GM18868 (cell line): ENCODE results near the gene RBM20.
"Not testable (repeated sequence)": the region's sequence is repeated elsewhere in the genome, so short reads cannot be mapped to it uniquely, and the experiment has no call there.

Experiments
- ATAC-seq: cut with Tn5 transposase; IDR thresholded peaks from one replicate; pipeline ENCODE4 v1.9.1; 2021; ENCODE audit warnings: mild to moderate bottlenecking, moderate library complexity; ENCODE audit not compliant: unreplicated experiment

RBM20 gene

DNA sequence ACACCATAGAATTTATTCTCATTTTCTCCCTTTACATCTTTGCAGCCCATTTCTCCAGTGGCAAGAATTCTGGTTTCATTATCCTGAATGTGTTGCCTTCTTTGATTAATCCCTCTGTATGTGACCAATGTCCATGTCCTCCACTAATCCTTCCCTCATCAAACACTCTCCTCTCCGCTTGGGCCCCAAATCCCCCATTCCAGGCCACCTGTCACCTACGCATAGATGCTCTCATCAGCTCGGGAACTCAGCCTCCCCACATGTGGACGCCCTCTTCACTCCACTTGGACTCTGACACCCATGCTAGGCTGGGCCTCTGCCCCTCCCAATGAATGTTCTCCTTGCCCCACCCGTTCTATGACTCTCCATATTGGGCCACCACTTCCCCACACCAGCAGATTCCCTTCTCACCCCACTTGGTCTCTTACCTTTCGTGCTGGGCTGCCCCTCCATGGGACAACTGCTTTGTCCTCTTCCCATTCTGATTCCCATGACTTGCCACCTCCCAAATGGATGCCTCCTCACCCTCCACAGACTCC, 18.7 kb upstream of the RBM20 start:
- ATAC-seq: no peak

DNA sequence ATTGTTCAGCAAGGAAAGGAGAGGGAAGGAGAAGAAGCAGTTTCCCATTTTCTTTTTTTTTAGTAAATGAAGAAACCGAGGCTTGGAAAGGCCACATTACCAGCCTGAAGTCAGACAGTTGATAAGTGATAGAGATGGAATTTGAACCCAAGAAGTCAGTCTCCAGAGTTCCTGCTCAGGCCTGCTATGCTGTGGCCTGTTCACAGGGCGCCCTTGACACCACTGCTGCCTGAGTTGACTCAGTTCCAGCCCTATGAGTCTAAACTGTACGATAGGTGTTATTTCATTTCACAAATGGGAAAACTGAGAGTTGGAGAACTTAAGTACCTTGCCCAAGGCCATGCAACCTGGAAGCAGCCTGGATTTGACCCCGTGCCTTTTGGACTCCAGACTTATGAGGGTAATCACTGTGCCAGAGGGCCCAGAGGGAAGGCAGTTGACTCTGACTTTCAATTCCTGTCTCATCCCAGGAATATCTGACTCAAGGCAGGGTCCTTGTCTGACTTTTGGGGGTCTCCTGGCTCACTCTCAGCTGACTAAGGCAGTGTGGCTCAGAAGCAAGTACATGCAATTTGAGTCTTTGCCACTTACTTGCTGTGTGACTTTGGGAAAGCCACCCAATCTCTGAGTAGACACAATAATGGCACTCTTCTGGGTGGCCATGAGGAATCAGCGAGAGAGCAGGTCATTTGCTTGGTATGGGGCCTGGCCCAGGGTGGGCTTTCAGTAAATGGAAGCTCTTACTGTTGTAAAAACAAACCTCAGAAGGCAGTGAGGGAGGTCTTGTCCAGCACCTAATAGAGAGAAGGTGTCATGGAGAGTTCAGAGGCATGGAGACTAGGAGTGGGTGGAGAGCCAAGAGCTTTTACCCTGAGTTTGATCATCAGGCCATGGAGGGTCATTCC, 17.9 kb upstream of the RBM20 start:
- no peak for ATAC-seq

DNA sequence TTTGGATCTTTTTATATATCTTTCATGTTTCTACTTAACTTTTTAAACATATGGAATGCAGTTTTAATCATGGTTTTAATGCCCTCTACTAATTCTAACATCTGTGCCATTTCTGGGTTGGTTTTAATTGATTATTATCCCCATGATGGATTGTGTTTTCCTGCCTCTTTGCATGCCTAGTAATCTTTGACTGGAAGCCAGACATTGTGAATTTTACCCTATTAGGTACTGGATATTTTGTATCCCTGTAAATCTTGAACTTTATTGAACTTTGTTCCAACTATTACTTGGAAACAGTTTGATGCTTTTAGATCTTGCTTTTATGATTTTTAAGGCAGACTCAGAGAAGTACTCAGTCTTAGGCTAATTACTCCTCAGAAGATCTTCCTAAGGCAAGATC, 16.0 kb upstream of the RBM20 start:
- no peak for ATAC-seq

DNA sequence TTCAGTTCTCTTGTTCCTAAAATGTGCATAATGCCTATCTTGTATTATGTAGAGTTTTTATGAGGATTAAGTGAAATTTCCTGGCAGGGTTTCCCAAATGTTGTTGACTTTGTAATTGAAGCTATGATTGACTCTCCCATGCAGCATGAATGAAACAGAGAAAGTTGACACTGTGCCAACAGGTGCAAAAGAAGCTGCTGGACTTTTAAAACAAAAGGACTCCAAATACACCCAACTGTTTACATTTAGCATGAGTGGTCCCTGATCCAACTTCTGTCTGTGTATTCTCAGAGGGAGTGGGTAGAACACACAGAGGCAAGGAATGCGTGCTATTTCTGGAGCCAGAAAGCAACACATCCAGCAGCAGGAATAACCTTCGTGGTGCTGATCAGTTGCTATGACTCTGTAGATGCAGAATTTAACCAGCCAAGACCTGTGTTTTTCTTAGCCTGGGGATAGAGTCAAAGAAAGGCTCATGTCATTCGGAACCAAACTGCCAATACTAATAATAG, 14.4 kb upstream of the RBM20 start:
- ATAC-seq: no peak

DNA sequence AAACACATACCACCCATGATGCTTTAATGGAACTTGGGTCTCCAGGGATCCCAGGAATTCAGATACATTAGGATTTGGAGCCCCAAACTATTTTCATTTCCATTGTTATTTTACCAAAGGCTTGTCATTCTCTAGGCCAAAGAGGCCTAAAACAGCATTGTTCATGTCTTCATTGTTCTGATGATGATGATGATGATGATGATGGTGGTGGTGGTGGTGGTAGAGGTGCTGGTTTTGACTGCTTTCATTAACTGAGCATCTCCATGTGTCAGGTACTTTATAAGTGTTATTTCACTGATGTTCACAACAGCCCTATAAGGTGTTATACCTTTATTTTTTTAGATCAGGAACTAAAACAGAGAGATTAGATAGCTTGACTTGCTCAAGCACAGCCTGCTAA, 12.2 kb upstream of the RBM20 start:
- no peak for ATAC-seq

DNA sequence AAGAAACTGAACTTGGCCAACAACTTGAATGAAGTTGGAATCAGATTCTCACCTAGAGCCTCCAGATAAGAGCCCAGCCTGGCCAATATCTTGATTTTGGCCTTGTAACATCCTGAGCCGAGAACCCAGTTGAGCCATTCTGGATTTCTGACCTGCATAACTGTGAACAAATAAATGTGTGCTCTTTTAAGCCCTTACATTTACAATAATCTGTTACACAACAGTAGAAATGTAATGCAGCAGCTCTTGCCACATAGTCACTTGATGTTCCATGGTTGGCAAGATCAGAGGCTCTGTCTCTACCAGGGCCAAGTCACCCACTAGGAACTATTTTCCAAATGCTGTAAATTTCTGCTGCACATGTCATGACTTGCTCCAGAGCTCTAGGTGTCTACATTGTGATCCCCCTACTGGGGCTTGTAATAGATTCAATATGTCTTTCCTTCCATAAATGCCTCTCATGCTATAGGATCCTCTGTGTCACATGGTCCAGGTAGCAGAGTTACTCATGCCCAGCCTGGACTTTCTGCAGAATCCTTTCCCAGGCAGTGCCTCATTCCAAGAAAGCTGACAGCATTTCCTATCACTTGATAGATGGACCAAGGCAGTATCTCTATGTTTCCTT, 11.4 kb upstream of the RBM20 start:
- ATAC-seq: no peak

DNA sequence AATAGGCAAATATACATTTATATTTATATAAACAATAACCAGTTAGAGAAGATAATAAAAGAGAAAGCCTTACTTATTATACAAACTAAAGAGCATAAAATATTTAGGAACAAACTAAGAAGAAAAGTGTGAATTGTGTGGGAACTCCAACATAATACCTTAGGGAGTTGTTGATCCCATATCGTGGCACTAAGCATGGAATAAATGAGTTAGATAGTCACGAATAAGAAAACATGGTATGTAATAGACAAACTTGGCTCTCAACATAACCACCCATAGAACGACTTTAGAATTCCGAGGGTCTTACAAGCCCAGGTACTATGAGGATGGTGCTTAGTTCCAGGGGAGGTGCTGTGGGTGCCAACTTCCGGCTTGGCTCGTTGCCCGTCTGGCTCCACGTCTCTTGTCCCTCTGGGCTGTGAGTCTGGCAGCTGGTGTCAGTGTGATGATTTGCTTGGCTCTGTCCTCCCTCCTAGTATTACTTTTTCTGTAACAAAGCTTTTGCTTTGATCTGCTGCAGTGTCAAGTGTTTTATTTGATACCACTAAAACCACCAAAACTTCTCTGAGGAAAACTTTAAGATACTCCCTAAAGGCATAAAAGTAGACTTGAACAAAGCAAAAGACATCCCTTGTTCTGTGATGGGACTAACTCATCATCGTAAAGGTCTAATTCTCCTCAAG, 9.5 kb upstream of the RBM20 start:
- ATAC-seq: no peak

DNA sequence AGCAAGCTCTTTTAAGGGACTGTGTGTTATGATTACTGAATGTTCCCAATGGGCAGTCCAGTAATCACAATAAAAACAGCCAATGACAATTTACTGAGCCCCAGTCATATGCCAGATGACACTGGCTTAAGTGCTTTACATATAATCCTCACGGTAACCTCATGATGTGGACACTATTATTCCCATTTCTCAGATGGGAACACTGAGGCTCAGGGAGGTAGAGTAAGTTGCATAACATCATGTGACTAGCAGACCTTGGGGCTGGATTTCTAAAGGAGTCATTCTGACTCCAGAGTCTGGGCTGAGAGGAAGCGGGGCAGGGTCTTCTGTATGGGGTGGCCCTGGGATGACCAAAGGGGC, 7.6 kb upstream of the RBM20 start:
- ATAC-seq: no peak

DNA sequence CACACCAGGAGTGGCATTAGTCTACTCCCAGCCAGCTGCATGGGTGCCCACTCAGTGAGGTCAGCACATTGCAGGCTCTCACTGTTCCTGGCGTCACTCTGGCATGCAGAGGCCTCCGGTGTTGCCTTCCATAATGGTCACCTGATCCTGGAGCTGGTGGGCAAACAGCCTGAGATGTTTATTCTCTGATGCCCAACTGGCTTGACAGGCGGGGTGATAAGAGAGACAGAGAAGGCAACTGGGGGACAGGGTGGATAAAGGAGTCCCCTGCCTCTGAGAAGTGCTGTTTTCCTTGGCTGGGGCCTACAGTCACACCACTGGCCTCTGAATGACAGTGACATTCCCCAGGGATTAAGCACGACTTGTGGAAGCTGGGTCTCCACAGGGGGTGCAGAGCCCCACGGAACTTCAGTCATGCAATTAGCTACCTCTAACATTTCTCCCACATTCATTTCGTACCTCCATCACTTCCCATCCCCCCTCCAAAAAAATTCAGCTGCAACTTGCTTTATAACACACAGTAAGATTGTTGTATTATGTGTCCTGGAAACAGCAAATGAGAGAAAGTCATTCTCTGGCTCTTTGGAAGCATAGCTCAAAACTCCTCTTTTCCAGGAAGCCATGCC, 7.1 kb upstream of the RBM20 start:
- no peak for ATAC-seq

DNA sequence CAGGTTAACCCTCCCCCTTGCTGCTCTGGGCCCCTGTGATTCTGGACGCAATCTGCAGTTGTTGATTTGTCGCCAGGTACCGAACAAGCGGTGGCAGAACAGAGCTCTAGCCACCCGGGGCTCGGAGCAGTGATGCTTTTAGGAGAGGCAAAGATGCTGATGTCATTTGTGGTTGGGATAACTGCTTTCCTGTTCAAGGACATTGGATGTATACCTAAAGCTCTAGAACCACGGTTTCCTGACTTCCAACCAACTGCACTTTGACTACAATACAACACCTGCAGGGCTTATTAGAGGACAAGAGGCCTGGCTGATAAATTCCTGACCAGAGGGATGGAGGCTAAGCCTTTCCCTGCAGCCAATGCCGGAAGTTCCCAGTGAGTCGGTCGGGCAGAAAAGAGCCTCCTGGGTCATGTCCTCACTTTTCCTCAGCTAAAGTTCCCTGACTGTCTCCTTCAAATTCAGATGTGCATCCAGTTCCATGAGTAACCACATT, 6.5 kb upstream of the RBM20 start:
- ATAC-seq: no peak

DNA sequence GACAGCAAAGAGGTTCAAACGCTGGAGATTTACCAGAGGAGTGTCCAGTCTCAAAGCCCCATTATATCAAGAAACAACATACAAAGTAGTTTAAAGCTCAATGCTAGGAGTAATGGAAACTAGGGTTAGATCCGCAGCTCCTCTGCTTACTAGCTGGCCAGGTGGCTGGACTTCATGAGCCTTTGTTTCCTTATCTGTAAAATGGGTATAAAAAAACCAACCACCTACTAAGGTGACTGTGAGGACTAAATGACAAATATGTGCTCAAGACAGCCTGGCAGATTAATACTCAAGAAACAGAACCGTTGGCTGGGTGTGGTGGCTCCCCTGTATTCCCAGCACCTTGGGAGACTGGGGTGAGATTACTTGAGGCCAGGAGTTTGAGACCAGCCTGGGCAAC, 5.8 kb upstream of the RBM20 start:
- ATAC-seq: no peak

DNA sequence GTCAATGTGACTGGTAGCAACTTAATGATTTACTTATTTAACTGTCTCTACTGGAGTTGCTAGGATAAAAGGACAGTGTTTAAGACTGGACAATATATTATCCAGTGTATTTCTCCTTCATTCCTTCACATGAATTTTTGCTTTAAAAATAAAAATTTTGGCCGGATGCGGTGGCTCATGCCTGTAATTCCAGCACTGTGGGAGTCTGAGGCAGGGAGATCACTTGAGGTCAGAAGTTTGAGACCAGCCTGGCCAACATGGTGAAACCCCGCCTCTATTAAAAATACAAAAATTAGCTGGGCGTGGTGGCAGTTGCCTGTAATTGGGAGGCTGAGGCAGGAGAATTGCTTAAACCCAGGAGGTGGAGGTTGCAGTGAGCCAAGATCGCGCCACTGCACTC, 5.1 kb upstream of the RBM20 start:
- not testable (repeated sequence) for ATAC-seq

DNA sequence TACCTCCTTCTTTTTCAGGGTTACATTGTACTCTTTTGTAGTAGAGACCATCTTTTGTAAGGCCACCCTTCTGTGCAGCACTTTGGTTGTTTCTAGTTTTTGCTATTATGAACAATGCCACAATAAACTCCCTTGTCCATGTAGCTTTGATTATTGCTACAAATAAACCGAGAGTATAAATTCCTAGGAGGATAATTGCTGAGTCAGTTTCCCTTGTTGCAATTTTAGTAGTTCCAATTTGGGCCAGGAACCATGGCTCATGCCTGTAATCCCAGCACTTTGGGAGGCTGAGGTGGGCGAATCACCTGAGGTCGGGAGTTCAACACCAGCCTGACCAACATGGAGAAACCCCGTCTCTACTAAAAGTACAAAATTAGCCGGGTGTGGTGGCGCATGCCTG, 4.3 kb upstream of the RBM20 start:
- ATAC-seq: not testable (repeated sequence)

DNA sequence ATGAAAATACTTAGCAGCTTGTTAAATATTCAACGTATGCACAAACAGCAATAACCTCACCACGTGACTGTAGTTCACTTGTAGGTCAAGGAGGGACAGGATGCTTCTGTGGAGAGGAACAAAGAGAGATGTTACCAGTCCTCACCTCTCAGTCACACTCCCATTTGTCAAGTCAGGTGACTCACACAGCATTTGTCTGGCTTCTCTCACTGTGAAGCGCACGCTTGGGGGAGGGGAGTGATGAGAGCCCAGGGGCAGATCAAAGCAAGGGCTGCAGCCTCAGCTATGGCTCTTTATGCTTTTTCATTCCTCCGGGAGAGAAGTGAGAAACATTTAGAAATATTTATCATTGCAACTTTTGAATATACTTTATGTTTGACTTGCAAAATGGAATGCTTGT, 2.9 kb upstream of the RBM20 start:
- ATAC-seq: peak; percentile 77

DNA sequence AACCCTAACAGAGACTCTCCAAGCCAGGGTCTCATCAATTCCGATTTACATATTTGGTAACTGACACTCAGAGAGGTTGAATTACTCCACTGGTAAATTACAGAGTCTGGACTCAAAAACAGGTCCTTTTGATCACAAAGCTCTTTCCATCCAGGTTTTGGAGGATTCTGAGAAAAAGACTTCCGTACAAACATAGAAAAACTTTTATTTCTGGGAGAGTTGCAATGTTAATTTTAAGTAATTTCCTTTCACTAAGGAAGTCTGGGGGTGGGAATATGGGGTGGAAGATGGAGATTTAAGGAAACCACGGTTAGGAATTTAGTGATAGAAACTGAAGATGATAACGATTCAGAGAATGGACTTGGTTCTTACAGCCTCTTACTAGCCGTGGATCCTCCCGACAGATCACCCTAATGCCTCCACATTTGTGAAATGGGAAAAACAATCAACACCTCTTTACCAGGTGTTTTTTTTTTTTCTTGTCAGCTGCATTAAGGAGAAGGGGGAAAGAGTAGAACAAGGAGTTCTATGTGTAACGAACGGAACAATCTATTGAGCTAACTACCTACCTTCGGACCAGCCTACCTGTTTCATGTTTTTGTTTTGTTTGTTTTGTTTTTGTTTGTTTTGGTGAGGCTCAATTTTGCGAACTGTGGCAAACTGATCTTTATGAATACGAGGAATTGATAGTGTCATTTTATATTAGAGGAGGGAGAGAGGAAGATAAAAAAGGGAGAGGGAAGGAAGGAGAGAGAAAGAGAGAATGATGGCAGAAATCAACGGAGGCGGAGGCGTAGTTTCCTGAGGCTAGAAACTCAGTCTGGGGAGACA, 1.7 kb upstream of the RBM20 start:
- no peak for ATAC-seq

DNA sequence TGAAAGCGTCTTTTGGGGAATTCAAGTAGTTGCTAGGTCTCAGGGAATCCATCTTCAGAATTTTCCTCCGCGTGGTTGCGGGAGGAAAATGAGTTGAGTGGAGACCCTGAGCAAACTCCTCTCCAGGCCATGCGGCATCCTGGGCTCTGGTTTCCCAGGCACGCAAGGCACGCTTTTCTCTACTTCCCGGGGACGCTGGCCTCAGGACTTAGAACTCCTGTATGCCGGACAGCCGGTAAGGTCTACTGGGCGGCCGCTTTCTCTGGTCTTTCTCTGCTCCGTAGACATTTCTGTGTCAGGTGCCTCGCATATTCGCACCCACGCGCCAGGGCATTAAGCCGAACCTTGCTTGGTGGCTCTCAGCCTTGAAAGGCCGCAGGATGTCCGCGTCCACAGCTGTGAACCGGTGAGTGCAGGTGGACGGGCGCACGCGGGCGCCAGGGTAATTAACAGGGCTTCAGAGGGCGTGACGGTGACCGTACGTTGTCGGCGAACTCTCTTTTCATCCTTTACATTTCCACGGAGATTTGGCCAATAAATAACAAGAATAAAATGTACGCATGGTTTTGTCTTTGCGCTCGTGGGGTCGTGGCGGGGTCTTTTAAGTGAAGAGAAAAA, 992 bp upstream of the RBM20 start:
- ATAC-seq: no peak

DNA sequence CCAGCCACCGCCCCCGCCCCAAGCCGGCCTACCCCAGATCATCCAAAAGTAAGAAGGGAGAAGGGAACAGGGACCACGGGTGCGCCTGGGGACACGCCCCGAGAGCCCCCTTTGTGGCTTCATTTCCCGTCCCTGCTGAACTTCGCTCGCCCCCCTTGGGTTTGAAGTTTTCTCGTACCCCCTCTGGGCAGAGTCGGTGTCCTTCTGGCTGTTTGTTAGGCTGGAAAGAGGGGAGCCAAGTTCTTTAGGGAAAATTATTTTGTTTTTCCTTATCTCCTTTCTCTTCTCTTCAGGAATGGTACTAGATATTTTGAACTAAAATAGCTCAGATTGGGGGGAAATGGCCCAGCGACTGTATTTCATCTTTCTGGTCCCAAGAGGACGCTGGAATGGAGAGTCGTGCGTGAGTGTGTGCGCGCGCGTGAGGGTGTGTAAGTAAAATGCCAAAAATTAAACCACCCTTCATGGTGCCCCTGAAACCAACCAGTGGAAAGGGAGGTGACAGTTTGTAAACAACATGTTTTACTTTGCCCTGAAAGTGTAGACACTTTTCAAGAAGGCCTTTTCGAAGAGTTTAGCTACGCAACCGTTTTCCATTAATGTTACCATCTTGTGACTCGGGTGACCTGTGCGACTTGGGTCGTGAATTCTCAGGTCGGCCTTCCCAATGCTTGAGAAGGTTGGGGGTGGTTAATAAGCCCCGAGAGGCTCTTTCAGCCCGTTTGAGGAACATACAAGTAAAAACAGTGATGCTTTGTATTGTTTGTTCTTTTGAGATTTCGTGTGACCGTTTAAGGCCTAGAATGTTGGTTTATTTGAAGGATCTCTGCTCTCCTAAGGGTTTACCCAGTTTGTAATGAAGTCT, 694 bp downstream of the RBM20 start:
- ATAC-seq: no peak

DNA sequence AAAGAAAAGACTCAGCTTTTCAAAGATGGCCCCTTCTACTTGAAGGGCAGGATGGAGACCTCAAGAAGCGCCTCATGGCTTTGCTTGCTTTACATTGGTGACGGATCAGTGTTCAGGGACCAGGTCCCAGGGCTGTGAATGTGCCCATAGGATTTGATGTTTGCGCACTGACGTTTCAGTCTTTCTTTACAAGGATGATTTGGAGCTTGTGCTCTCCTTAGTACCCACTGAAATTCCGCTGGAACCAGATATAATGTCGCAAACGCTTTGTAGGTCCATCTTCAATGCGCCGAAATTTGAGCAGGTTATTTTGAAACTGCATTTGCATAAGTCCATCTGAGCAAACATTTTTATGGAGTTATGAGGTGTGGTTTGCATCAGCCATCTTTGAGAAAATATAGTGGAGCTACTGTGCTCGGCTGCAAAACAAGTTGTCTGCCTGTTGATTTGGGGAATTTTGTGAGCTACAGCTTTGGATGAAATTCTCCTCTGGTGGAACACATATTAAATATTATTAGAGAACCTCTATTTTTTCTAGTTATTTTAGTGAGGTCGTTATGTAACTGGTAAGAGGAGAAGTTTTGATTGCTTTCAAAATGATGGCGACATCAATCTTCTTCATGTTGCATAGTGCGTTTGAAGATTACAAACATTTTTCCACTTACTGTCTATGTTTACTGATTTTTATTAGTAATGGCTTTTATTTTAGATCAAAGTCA, 2.4 kb downstream of the RBM20 start:
- ATAC-seq: no peak
